VCaP (cell line): ENCODE data around the gene CD1E.
"Not testable (repeated sequence)": the region's sequence is repeated elsewhere in the genome, so short reads cannot be mapped to it uniquely, and the experiment has no call there.

Experiments
- H3K27ac ChIP-seq: fragments of 450-650 bp; 2 replicates; pipeline ENCODE4 v1.5.1; 2017
- CTCF ChIP-seq: fragments of 450-650 bp; conservative IDR thresholded peaks from 2 replicates; pipeline ENCODE4 v1.5.1; 2017; ENCODE audit warnings: mild to moderate bottlenecking, moderate library complexity

CD1E gene

GRCh38 chr1:158366783-158367182, 13.1 kb downstream of the CD1E start:
- TF ChIP-seq CTCF: no peak
- H3K27ac ChIP-seq: no peak overlapping the region

GRCh38 chr1:158371188-158371953, 17.7 kb downstream of the CD1E start:
- H3K27ac ChIP-seq: no peak overlapping the region
- no peak for TF ChIP-seq CTCF

GRCh38 chr1:158374101-158374500, 20.4 kb downstream of the CD1E start:
- H3K27ac ChIP-seq: not testable (repeated sequence)

GRCh38 chr1:158374860-158375259, 21.2 kb downstream of the CD1E start:
- TF ChIP-seq CTCF: no peak
- no peak overlapping the region for H3K27ac ChIP-seq

GRCh38 chr1:158390331-158390730, 36.6 kb downstream of the CD1E start:
- no peak for TF ChIP-seq CTCF
- H3K27ac ChIP-seq: no peak overlapping the region

GRCh38 chr1:158391099-158391498, 37.4 kb downstream of the CD1E start:
- no peak for TF ChIP-seq CTCF

GRCh38 chr1:158393476-158393875, 39.8 kb downstream of the CD1E start:
- H3K27ac ChIP-seq: no peak overlapping the region

More at GRCh38 chr1:158391099-158391498, 37.4 kb downstream of the CD1E start:
- no peak overlapping the region for H3K27ac ChIP-seq

More at GRCh38 chr1:158393476-158393875, 39.8 kb downstream of the CD1E start:
- TF ChIP-seq CTCF: no peak
